ENCODE data around the gene KIF4A. TPM values are rescaled to one million over a fixed set of nuclear protein-coding genes. Genes with fewer than 3 reads are reported as not detected.

KIF4A gene
- total and polyA plus RNA-seq, 9 of the 15 experiments (the other 6 are each of a cell fraction or from before 2014, with no cell fraction given) = 13.0 to 42.7 (median 35.9) TPM

GRCh38 chrX:70244881-70245280, 45.0 kb upstream of the KIF4A start:
- in situ Hi-C loops (cut with MboI) (no loop called here), intact Hi-C loops (cut with micrococcal nuclease) (no loop called here)
- H3K4me2 ChIP-seq (ENCODE audit: insufficient read depth, low read length) = no peak overlapping the region
- H3K27ac ChIP-seq (ENCODE audit: extremely low read depth, low read depth, low read length) = no peak overlapping the region
- H2AFZ ChIP-seq (ENCODE audit: low read depth, low read length) = no peak overlapping the region
- FAIRE-seq (no peak), DNase-seq (ENCODE audit: extremely low read depth in 1 of 4, low spot score in 3 of 4) (no peak), ATAC-seq (no peak)
- H3K4me3 ChIP-seq = no peak overlapping the region
- no peaks in the 10 kb centered on the region for H3K9me3 ChIP-seq (replicated peaks; ENCODE audit: control insufficient read depth, insufficient read depth, low read depth, low read length)
- 0% methylated on average over 6 of the region's 6 CpGs for WGBS (ENCODE audit: insufficient coverage, low coverage, missing lambda C conversion rate)
- no peaks in the 10 kb centered on the region for H3K9me1 ChIP-seq (ENCODE audit: control insufficient read depth, insufficient read depth, low read length)
- ChIA-PET CTCF (ENCODE audit: low intra/inter-chr PET ratio) (no interaction called here), POLR2A (no interaction called here)
- H4K20me1 ChIP-seq (replicated peaks; ENCODE audit: control insufficient read depth, insufficient read depth, low read length) = no peaks in the 10 kb centered on the region
- no peaks in the 10 kb centered on the region for H3K79me2 ChIP-seq (ENCODE audit: control insufficient read depth, insufficient read depth, low read length)
- peaks cover 5% of the 10 kb centered on the region in 2 experiments; a peak in 2 of 5 replicates for H3K27me3 ChIP-seq (ENCODE audit: control insufficient read depth in 2 of 2, insufficient read depth in 2 of 2, low read length in 2 of 2)
- H3K36me3 ChIP-seq (ENCODE audit: control insufficient read depth, insufficient read depth, low read length) = no peaks in the 10 kb centered on the region
- H3K9ac ChIP-seq (ENCODE audit: insufficient read depth in 1 of 2, low read depth in 2 of 2, low read length in 2 of 2) = no peak overlapping the region
- BruUV-seq (replicated peaks) = no TSS peak
- H3K4me1 ChIP-seq (replicated peaks in 1 of 2; ENCODE audit: control insufficient read depth in 2 of 2, insufficient read depth in 2 of 2, low read length in 2 of 2) = no peaks in the 10 kb centered on the region
- TF ChIP-seq HNRNPL (IDR thresholded peaks at IDR 0.05; ENCODE audit: low read depth, low read length) (no peak), ZNF324 (CRISPR knock-in tag; IDR thresholded peaks at IDR 0.05) (no peak), MXD1 (CRISPR knock-in tag; IDR thresholded peaks at IDR 0.05; ENCODE audit: borderline replicate concordance, poor library complexity, severe bottlenecking) (no peak), RERE (CRISPR knock-in tag; IDR thresholded peaks at IDR 0.05; ENCODE audit: borderline replicate concordance) (no peak), E2F3 (CRISPR knock-in tag; IDR thresholded peaks at IDR 0.05) (no peak), ZNF165 (CRISPR knock-in tag; IDR thresholded peaks at IDR 0.05; ENCODE audit: borderline replicate concordance) (no peak), ZNF184 (CRISPR knock-in tag; IDR thresholded peaks at IDR 0.05) (no peak), NFRKB (IDR thresholded peaks at IDR 0.05; ENCODE audit: low read depth) (no peak), SMARCA4 (IDR thresholded peaks at IDR 0.05) (no peak), CEBPG (CRISPR knock-in tag; IDR thresholded peaks at IDR 0.05) (no peak), CEBPG (tag; conservative IDR thresholded peaks at IDR 0.05 in 1 of 2, IDR thresholded peaks at IDR 0.05 in 1 of 2) (no peak), NCOR1 (IDR thresholded peaks at IDR 0.05) (no peak), POLR2H (tag; IDR thresholded peaks at IDR 0.05; ENCODE audit: low read depth) (no peak), KLF13 (tag; IDR thresholded peaks at IDR 0.05; ENCODE audit: borderline replicate concordance, low read depth) (no peak), ZNF445 (CRISPR knock-in tag; IDR thresholded peaks at IDR 0.05; ENCODE audit: low read depth) (no peak), ZNF436 (CRISPR knock-in tag; IDR thresholded peaks at IDR 0.05) (no peak)

Measured in K562 (cell line).